OCI-LY3 (cell line): ENCODE results near the gene PDX1.

Source experiments
- H2AFZ ChIP-seq: fragments of 200-600, 300-600 bp; shearing (Covaris generic); 2 replicates; pipeline ENCODE4 v1.6.0; 2014; ENCODE audit warnings: antibody characterized with exemption, low read depth, low read length
- H3K27ac ChIP-seq: fragments of 200-600, 300-600 bp; sonication (generic); 2 replicates; pipeline ENCODE4 v1.5.1; 2014; ENCODE audit warnings: mild to moderate bottlenecking, low read length, moderate library complexity, mixed read lengths
- H3K27me3 ChIP-seq: fragments of 200-600, 300-600 bp; sonication (generic); 2 replicates; pipeline ENCODE4 v1.6.1; 2014; ENCODE audit warnings: low read depth, low read length, mixed read lengths
- H3K36me3 ChIP-seq: fragments of 200-600, 300-600 bp; sonication (generic); replicated peaks from 2 replicates; pipeline ENCODE3; 2014; ENCODE audit warnings: low read depth, low read length, mixed read lengths
- H3K4me1 ChIP-seq: fragments of 300-600, 200-600 bp; sonication (generic); 2 replicates; pipeline ENCODE4 v1.6.1; 2014; ENCODE audit warnings: low read length, mixed read lengths
- H3K4me2 ChIP-seq: fragments of 200-600, 300-600 bp; sonication (generic); 2 replicates; pipeline ENCODE4 v1.6.1; 2014; ENCODE audit warnings: low read length, mixed read lengths
- H3K4me3 ChIP-seq: fragments of 300-600, 200-600 bp; sonication (generic); 2 replicates; pipeline ENCODE4 v1.5.1; 2014; ENCODE audit warnings: antibody characterized with exemption, mild to moderate bottlenecking, low read length, moderate library complexity
- H3K79me2 ChIP-seq: fragments of 300-600, 200-600 bp; shearing (Covaris generic); 2 replicates; pipeline ENCODE4 v1.6.1; 2014; ENCODE audit warnings: mild to moderate bottlenecking, low read length, mixed read lengths
- H3K9ac ChIP-seq: fragments of 300-600, 200-600 bp; shearing (Covaris generic); 2 replicates; pipeline ENCODE4 v1.6.0; 2014; ENCODE audit warnings: mild to moderate bottlenecking, low read length, moderate library complexity
- H3K9me3 ChIP-seq: fragments of 200-600, 300-600 bp; shearing (Covaris generic); 2 replicates; pipeline ENCODE4 v1.6.1; 2014; ENCODE audit warnings: low read length, mixed read lengths; ENCODE audit not compliant: insufficient read depth
- H4K20me1 ChIP-seq: fragments of 200-600, 300-600 bp; sonication (generic); 2 replicates; pipeline ENCODE4 v1.6.1; 2016; ENCODE audit warnings: low read length, mixed read lengths; ENCODE audit not compliant: insufficient read depth
- CTCF ChIP-seq: fragments of 200-600, 300-600 bp; sonication (generic); IDR thresholded peaks from 2 replicates; pipeline ENCODE4 v1.5.1; 2014; ENCODE audit warnings: antibody characterized with exemption, low read length, low read depth
- EZH2phosphoT487 ChIP-seq: fragments of 200-600 bp; shearing (Covaris generic); IDR thresholded peaks from 2 replicates; pipeline ENCODE4 v1.6.1; 2018; ENCODE audit warnings: antibody characterized with exemption, mixed run types, low read depth

The PDX1 gene

GRCh38 chr13:27971776-27972477 lies 52.1 kb downstream of the PDX1 start:
- Histone ChIP-seq H3K4me2 (no peak overlapping the region), H3K79me2 (no peaks in the 10 kb centered on the region), H3K4me3 (no peak overlapping the region), H3K9ac (no peak overlapping the region), H3K4me1 (no peaks in the 10 kb centered on the region), H3K9me3 (no peaks in the 10 kb centered on the region), H3K27me3 (no peaks in the 10 kb centered on the region), H2AFZ (peak overlapping the region; percentile 63; the same call in 1 of the 2 replicates), H3K27ac (no peak overlapping the region), H4K20me1 (no peaks in the 10 kb centered on the region), H3K36me3 (no peaks in the 10 kb centered on the region)
- no peak for TF ChIP-seq CTCF
- no peak for TF ChIP-seq EZH2phosphoT487

- TF ChIP-seq EZH2phosphoT487 (no peak), CTCF (no peak)
- no peaks in the 10 kb centered on the region for H3K27me3 ChIP-seq
- no peaks in the 10 kb centered on the region for H3K36me3 ChIP-seq
- no peak overlapping the region for H3K4me3 ChIP-seq
- H2AFZ ChIP-seq, result peak overlapping the region; percentile 63; the same call in 1 of the 2 replicates
- H3K9ac ChIP-seq, result no peak overlapping the region
- no peak overlapping the region for H3K27ac ChIP-seq
- H3K79me2 ChIP-seq, result no peaks in the 10 kb centered on the region
- H3K4me1 ChIP-seq, result no peaks in the 10 kb centered on the region
- H3K4me2 ChIP-seq, result no peak overlapping the region
- H4K20me1 ChIP-seq, result no peaks in the 10 kb centered on the region
- H3K9me3 ChIP-seq, result no peaks in the 10 kb centered on the region
These were observed 52.6 kb downstream of the PDX1 start for GRCh38 chr13:27972478-27972820.

GRCh38 chr13:27973291-27973690 lies 53.5 kb downstream of the PDX1 start:
- H3K4me2 ChIP-seq, result no peak overlapping the region
- H3K36me3 ChIP-seq, result no peaks in the 10 kb centered on the region
- no peak overlapping the region for H2AFZ ChIP-seq
- H3K9ac ChIP-seq, result no peak overlapping the region
- H3K9me3 ChIP-seq, result no peaks in the 10 kb centered on the region
- H3K27ac ChIP-seq, result no peak overlapping the region
- TF ChIP-seq CTCF (no peak), EZH2phosphoT487 (no peak)
- H3K27me3 ChIP-seq, result no peaks in the 10 kb centered on the region
- H3K4me3 ChIP-seq, result no peak overlapping the region
- H3K79me2 ChIP-seq, result no peaks in the 10 kb centered on the region
- H3K4me1 ChIP-seq, result no peaks in the 10 kb centered on the region
- H4K20me1 ChIP-seq, result no peaks in the 10 kb centered on the region

- Histone ChIP-seq H2AFZ (no peak overlapping the region), H3K27ac (no peak overlapping the region), H3K36me3 (no peaks in the 10 kb centered on the region), H3K4me2 (no peak overlapping the region), H3K9me3 (no peaks in the 10 kb centered on the region), H3K4me3 (no peak overlapping the region), H3K27me3 (no peaks in the 10 kb centered on the region), H3K79me2 (no peaks in the 10 kb centered on the region), H3K9ac (no peak overlapping the region), H3K4me1 (no peaks in the 10 kb centered on the region), H4K20me1 (no peaks in the 10 kb centered on the region)
- TF ChIP-seq EZH2phosphoT487 (no peak), CTCF (no peak)
These were observed 54.3 kb downstream of the PDX1 start for GRCh38 chr13:27973961-27974662.
